IPS-NIHi11 (cell line): ENCODE measurements around the gene WNT3A.

Experiments
- DNase-seq: peaks from one replicate; pipeline ENCODE4 v3.0.0; 2012; ENCODE audit warnings: mixed read lengths, low spot score

The WNT3A gene

GRCh38 chr1:228084797-228085196, 78.0 kb downstream of the WNT3A start:
- DNase-seq, result no peak

GRCh38 chr1:228085287-228085951, 78.6 kb downstream of the WNT3A start:
- no peak for DNase-seq

- no peak for DNase-seq
Measured at GRCh38 chr1:228087771-228088251, 81.0 kb downstream of the WNT3A start.

- no peak for DNase-seq
Measured at GRCh38 chr1:228088586-228089498, 82.0 kb downstream of the WNT3A start.

- DNase-seq, result no peak
Measured at GRCh38 chr1:228089519-228090380, 83.0 kb downstream of the WNT3A start.

- no peak for DNase-seq
Measured at GRCh38 chr1:228090613-228091081, 83.8 kb downstream of the WNT3A start.

- no peak for DNase-seq
Measured at GRCh38 chr1:228091084-228091483, 84.3 kb downstream of the WNT3A start.

GRCh38 chr1:228092342-228093049, 85.7 kb downstream of the WNT3A start:
- no peak for DNase-seq

GRCh38 chr1:228093050-228093906, 86.5 kb downstream of the WNT3A start:
- no peak for DNase-seq

- DNase-seq, result no peak
Measured at GRCh38 chr1:228094432-228095016, 87.7 kb downstream of the WNT3A start.

GRCh38 chr1:228095161-228095560, 88.4 kb downstream of the WNT3A start:
- peak; percentile 4 for DNase-seq

- DNase-seq, result peak; percentile 1
Measured at GRCh38 chr1:228095938-228096337, 89.1 kb downstream of the WNT3A start.

- DNase-seq, result peak; percentile 3
Measured at GRCh38 chr1:228096416-228097332, 89.9 kb downstream of the WNT3A start.

GRCh38 chr1:228097333-228098081, 90.7 kb downstream of the WNT3A start:
- no peak for DNase-seq

GRCh38 chr1:228098323-228098931, 91.6 kb downstream of the WNT3A start:
- no peak for DNase-seq

- no peak for DNase-seq
Measured at GRCh38 chr1:228099331-228099732, 92.5 kb downstream of the WNT3A start.

GRCh38 chr1:228100822-228101613, 94.2 kb downstream of the WNT3A start:
- no peak for DNase-seq
